ENCODE data around the gene PCDHA10.
"Not testable (repeated sequence)": the region's sequence is repeated elsewhere in the genome, so short reads cannot be mapped to it uniquely, and the experiment has no call there.

Gene PCDHA10

DNA sequence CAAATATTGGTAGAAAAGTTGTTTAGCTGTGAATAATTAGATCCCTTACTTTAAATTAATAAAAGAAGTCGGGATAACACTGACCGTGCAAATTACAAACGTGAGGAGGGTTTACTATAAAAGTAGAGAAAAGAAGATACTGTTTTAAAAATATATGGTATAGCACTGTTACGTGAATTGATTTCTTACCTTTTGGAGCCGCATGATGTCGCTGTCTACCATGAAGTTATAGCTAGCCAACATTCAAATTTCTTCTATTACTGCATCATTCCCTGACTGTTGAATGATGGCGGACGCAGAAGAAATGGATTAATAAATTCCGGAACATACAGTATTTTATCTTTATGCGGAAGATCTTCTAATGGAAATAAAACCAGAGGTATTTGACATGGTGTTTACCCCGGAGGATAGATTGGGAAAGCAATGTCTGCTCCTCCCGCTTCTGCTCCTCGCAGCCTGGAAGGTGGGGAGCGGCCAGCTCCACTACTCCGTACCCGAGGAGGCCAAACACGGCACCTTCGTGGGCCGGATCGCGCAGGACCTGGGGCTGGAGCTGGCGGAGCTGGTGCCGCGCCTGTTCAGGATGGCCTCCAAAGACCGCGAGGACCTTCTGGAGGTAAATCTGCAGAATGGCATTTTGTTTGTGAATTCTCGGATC, 27.9 kb upstream of the PCDHA10 start, which contains the start of gene PCDHA6:
TSS of gene PCDHA6 (plus strand) at position 257 of the 658 bp plus-strand sequence. CDS start at position 389, 132 bp downstream.
- no peaks in the 10 kb centered on the region for H3K36me3 ChIP-seq (ENCODE audit: control insufficient read depth in 5 of 5, insufficient read depth in 5 of 5, low read length in 5 of 5)
- H3K9ac ChIP-seq (ENCODE audit: low read length in 5 of 5): no peak within 1 kb of the TSS
- H3K27ac ChIP-seq (ENCODE audit: low read depth, low read length): no peak within 1 kb of the TSS
- no peaks in the 10 kb centered on the region for H3K4me1 ChIP-seq (ENCODE audit: control insufficient read depth in 5 of 5, insufficient read depth in 5 of 5, low read length in 5 of 5)
- peaks cover 0 to 19% (median 3%) of the 10 kb centered on the region in 5 donors for H3K27me3 ChIP-seq (ENCODE audit: control insufficient read depth in 5 of 5, insufficient read depth in 4 of 5, low read length in 5 of 5)
- H3K4me3 ChIP-seq (ENCODE audit: low read depth in 1 of 5, low read length in 5 of 5): peak within 1 kb of the TSS in 4 of 5 donors; percentile 5 to 48 (median 39)
- H3K9me3 ChIP-seq (ENCODE audit: control insufficient read depth in 5 of 5, low read length in 5 of 5): peaks cover 2 to 35% (median 22%) of the 10 kb centered on the region in 5 donors

- H3K4me3 ChIP-seq (ENCODE audit: low read depth in 1 of 5, low read length in 5 of 5): peak overlapping the region in 3 of 5 donors; percentile 5 to 48 (median 34)
- H3K9ac ChIP-seq (ENCODE audit: low read length in 5 of 5): no peak overlapping the region
- H3K4me1 ChIP-seq (ENCODE audit: control insufficient read depth in 5 of 5, insufficient read depth in 5 of 5, low read length in 5 of 5): no peaks in the 10 kb centered on the region
- H3K36me3 ChIP-seq (ENCODE audit: control insufficient read depth in 5 of 5, insufficient read depth in 5 of 5, low read length in 5 of 5): no peaks in the 10 kb centered on the region
- H3K27me3 ChIP-seq (ENCODE audit: control insufficient read depth in 5 of 5, insufficient read depth in 4 of 5, low read length in 5 of 5): peaks cover 0 to 20% (median 3%) of the 10 kb centered on the region in 5 donors
- H3K9me3 ChIP-seq (ENCODE audit: control insufficient read depth in 5 of 5, low read length in 5 of 5): peaks cover 2 to 29% (median 19%) of the 10 kb centered on the region in 5 donors
- H3K27ac ChIP-seq (ENCODE audit: low read depth, low read length): no peak overlapping the region
Measured at GRCh38 chr5:140828362-140828737, 27.3 kb upstream of the PCDHA10 start.

- Histone ChIP-seq H3K4me3 (ENCODE audit: low read depth in 1 of 5, low read length in 5 of 5) (peak overlapping the region in 1 of 5 donors; percentile 22), H3K27me3 (ENCODE audit: control insufficient read depth in 5 of 5, insufficient read depth in 4 of 5, low read length in 5 of 5) (peaks cover 0 to 14% (median 2%) of the 10 kb centered on the region in 5 donors), H3K9me3 (ENCODE audit: control insufficient read depth in 5 of 5, low read length in 5 of 5) (peaks cover 2 to 26% (median 14%) of the 10 kb centered on the region in 5 donors)
- H3K36me3 ChIP-seq (ENCODE audit: control insufficient read depth in 5 of 5, insufficient read depth in 5 of 5, low read length in 5 of 5); H3K9ac ChIP-seq (ENCODE audit: low read length in 5 of 5); H3K27ac ChIP-seq (ENCODE audit: low read depth, low read length); H3K4me1 ChIP-seq (ENCODE audit: control insufficient read depth in 5 of 5, insufficient read depth in 5 of 5, low read length in 5 of 5): not testable (repeated sequence)
Measured at GRCh38 chr5:140829511-140830501, 25.9 kb upstream of the PCDHA10 start.

DNA sequence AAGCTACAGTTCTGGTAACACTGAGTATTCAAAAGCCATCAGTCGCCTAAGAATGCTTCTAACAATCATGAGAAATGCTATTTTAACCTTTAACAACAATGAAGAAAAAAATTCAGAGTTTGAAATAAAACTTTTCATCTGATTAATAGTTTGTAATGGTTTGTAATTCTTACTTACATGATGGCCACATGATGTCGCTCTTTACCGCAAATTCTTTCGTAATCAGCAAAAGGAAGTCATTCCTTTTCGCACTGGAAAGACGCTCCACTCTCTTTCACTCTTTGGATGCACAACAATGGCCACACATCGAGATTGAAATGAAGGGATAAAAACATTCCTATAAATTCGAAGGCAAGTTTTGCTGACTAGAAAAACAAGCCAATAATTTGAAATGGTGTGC, 21.7 kb upstream of the PCDHA10 start, which contains the start of gene PCDHA7:
TSS of gene PCDHA7 (plus strand) at position 277 of the 400 bp plus-strand sequence. CDS start at position 392, 115 bp downstream.
- Histone ChIP-seq H3K27ac (ENCODE audit: low read depth, low read length) (no peak within 1 kb of the TSS), H3K4me1 (ENCODE audit: control insufficient read depth in 5 of 5, insufficient read depth in 5 of 5, low read length in 5 of 5) (no peaks in the 10 kb centered on the region), H3K4me3 (ENCODE audit: low read depth in 1 of 5, low read length in 5 of 5) (peak within 1 kb of the TSS; percentile 4 to 54 (median 34)), H3K27me3 (ENCODE audit: control insufficient read depth in 5 of 5, insufficient read depth in 4 of 5, low read length in 5 of 5) (peaks cover 2 to 25% (median 7%) of the 10 kb centered on the region in 5 donors), H3K9ac (ENCODE audit: low read length in 5 of 5) (no peak within 1 kb of the TSS), H3K36me3 (ENCODE audit: control insufficient read depth in 5 of 5, insufficient read depth in 5 of 5, low read length in 5 of 5) (no peaks in the 10 kb centered on the region), H3K9me3 (ENCODE audit: control insufficient read depth in 5 of 5, low read length in 5 of 5) (peaks cover 2 to 28% (median 23%) of the 10 kb centered on the region in 5 donors)

- not testable (repeated sequence) for H3K4me1 ChIP-seq (ENCODE audit: control insufficient read depth in 5 of 5, insufficient read depth in 5 of 5, low read length in 5 of 5); H3K36me3 ChIP-seq (ENCODE audit: control insufficient read depth in 5 of 5, insufficient read depth in 5 of 5, low read length in 5 of 5); H3K9ac ChIP-seq (ENCODE audit: low read length in 5 of 5); H3K27ac ChIP-seq (ENCODE audit: low read depth, low read length)
- Histone ChIP-seq H3K27me3 (ENCODE audit: control insufficient read depth in 5 of 5, insufficient read depth in 4 of 5, low read length in 5 of 5) (peaks cover 2 to 23% (median 7%) of the 10 kb centered on the region in 5 donors), H3K4me3 (ENCODE audit: low read depth in 1 of 5, low read length in 5 of 5) (peak overlapping the region; percentile 4 to 54 (median 34)), H3K9me3 (ENCODE audit: control insufficient read depth in 5 of 5, low read length in 5 of 5) (peaks cover 2 to 25% (median 22%) of the 10 kb centered on the region in 5 donors)
Measured at GRCh38 chr5:140834439-140835008, 21.2 kb upstream of the PCDHA10 start.

- Histone ChIP-seq H3K9me3 (ENCODE audit: control insufficient read depth in 5 of 5, low read length in 5 of 5) (peaks cover 5 to 18% (median 14%) of the 10 kb centered on the region in 5 donors), H3K27me3 (ENCODE audit: control insufficient read depth in 5 of 5, insufficient read depth in 4 of 5, low read length in 5 of 5) (peaks cover 2 to 19% (median 7%) of the 10 kb centered on the region in 5 donors), H3K36me3 (ENCODE audit: control insufficient read depth in 5 of 5, insufficient read depth in 5 of 5, low read length in 5 of 5) (no peaks in the 10 kb centered on the region), H3K4me1 (ENCODE audit: control insufficient read depth in 5 of 5, insufficient read depth in 5 of 5, low read length in 5 of 5) (no peaks in the 10 kb centered on the region), H3K27ac (ENCODE audit: low read depth, low read length) (no peak overlapping the region), H3K9ac (ENCODE audit: low read length in 5 of 5) (no peak overlapping the region), H3K4me3 (ENCODE audit: low read depth in 1 of 5, low read length in 5 of 5) (peak overlapping the region in 1 of 5 donors; percentile 34)
Measured at GRCh38 chr5:140835622-140836510, 19.8 kb upstream of the PCDHA10 start.

- no peaks in the 10 kb centered on the region for H3K36me3 ChIP-seq (ENCODE audit: control insufficient read depth in 5 of 5, insufficient read depth in 5 of 5, low read length in 5 of 5)
- no peak within 1 kb of the TSS for H3K9ac ChIP-seq (ENCODE audit: low read length in 5 of 5)
- H3K4me1 ChIP-seq (ENCODE audit: control insufficient read depth in 5 of 5, insufficient read depth in 5 of 5, low read length in 5 of 5): no peaks in the 10 kb centered on the region
- H3K9me3 ChIP-seq (ENCODE audit: control insufficient read depth in 5 of 5, low read length in 5 of 5): peaks cover 5 to 26% (median 16%) of the 10 kb centered on the region in 5 donors
- H3K4me3 ChIP-seq (ENCODE audit: low read depth in 1 of 5, low read length in 5 of 5): no peak within 1 kb of the TSS
- peaks cover 0 to 6% (median under 1%) of the 10 kb centered on the region in 5 donors for H3K27me3 ChIP-seq (ENCODE audit: control insufficient read depth in 5 of 5, insufficient read depth in 4 of 5, low read length in 5 of 5)
- H3K27ac ChIP-seq (ENCODE audit: low read depth, low read length): no peak within 1 kb of the TSS
Measured at GRCh38 chr5:140840978-140841962, 14.4 kb upstream of the PCDHA10 start, which contains the start of gene PCDHA8. Gene PCDHA8, plus strand, starts transcription at chr5:140841187. Its CDS starts 135 bp downstream, at chr5:140841322.
